ENCODE results near the gene CAT.

Gene CAT

GRCh38 chr11:34502949-34503348 lies 64.2 kb downstream of the CAT start:
- DNase-seq (ENCODE audit: low read depth): no peak
- H3K4me3 ChIP-seq (ENCODE audit: low read length): no peak overlapping the region
- TF ChIP-seq CTCF (conservative IDR thresholded peaks at IDR 0.05; ENCODE audit: low read length): peak; percentile 26

GRCh38 chr11:34505874-34506273 lies 67.1 kb downstream of the CAT start:
- no peak overlapping the region for H3K4me3 ChIP-seq (ENCODE audit: low read length)
- TF ChIP-seq CTCF (conservative IDR thresholded peaks at IDR 0.05; ENCODE audit: low read length): no peak
- no peak for DNase-seq (ENCODE audit: low read depth)

- no peak for TF ChIP-seq CTCF (conservative IDR thresholded peaks at IDR 0.05; ENCODE audit: low read length)
- DNase-seq (ENCODE audit: low read depth): no peak
Observed at GRCh38 chr11:34507156-34507555, 68.4 kb downstream of the CAT start.

GRCh38 chr11:34507610-34508009 lies 68.9 kb downstream of the CAT start:
- no peak for DNase-seq (ENCODE audit: low read depth)
- H3K4me3 ChIP-seq (ENCODE audit: low read length): no peak overlapping the region
- no peak for TF ChIP-seq CTCF (conservative IDR thresholded peaks at IDR 0.05; ENCODE audit: low read length)

More at GRCh38 chr11:34507156-34507555, 68.4 kb downstream of the CAT start:
- no peak overlapping the region for H3K4me3 ChIP-seq (ENCODE audit: low read length)

GRCh38 chr11:34508524-34508923 lies 69.8 kb downstream of the CAT start:
- no peak overlapping the region for H3K4me3 ChIP-seq (ENCODE audit: low read length)
- TF ChIP-seq CTCF (conservative IDR thresholded peaks at IDR 0.05; ENCODE audit: low read length): no peak
- DNase-seq (ENCODE audit: low read depth): no peak

- TF ChIP-seq CTCF (conservative IDR thresholded peaks at IDR 0.05; ENCODE audit: low read length): no peak
- no peak overlapping the region for H3K4me3 ChIP-seq (ENCODE audit: low read length)
- DNase-seq (ENCODE audit: low read depth): no peak
Observed at GRCh38 chr11:34509336-34509876, 70.7 kb downstream of the CAT start.

GRCh38 chr11:34510218-34510617 lies 71.5 kb downstream of the CAT start:
- no peak for TF ChIP-seq CTCF (conservative IDR thresholded peaks at IDR 0.05; ENCODE audit: low read length)
- no peak for DNase-seq (ENCODE audit: low read depth)
- H3K4me3 ChIP-seq (ENCODE audit: low read length): no peak overlapping the region

Measured in AG10803 (cell line).